ENCODE measurements around the gene STUM.

The STUM gene

GRCh38 chr1:226639631-226640061 lies 91.1 kb downstream of the STUM start:
- Histone ChIP-seq H3K27ac (no peak overlapping the region), H3K36me3 (ENCODE audit: insufficient read depth, low read length) (no peaks in the 10 kb centered on the region), H3K9me3 (ENCODE audit: low read depth, low read length) (no peaks in the 10 kb centered on the region), H3K9ac (ENCODE audit: insufficient read length) (no peak overlapping the region), H3K4me3 (no peak overlapping the region)
- TF ChIP-seq FOXP2 (optimal IDR thresholded peaks at IDR 0.05; ENCODE audit: control extremely low read depth, extremely low read length, insufficient read depth), result no peak
- no peak for DNase-seq (ENCODE audit: low read depth, low spot score)

GRCh38 chr1:226640321-226641136 lies 92.0 kb downstream of the STUM start:
- Histone ChIP-seq H3K36me3 (ENCODE audit: insufficient read depth, low read length) (no peaks in the 10 kb centered on the region), H3K9me3 (ENCODE audit: low read depth, low read length) (no peaks in the 10 kb centered on the region), H3K9ac (ENCODE audit: insufficient read length) (no peak overlapping the region), H3K27ac (no peak overlapping the region), H3K4me3 (no peak overlapping the region)
- DNase-seq (ENCODE audit: low read depth, low spot score), result no peak
- TF ChIP-seq EZH2 (IDR thresholded peaks at IDR 0.05) (no peak), FOXP2 (optimal IDR thresholded peaks at IDR 0.05; ENCODE audit: control extremely low read depth, extremely low read length, insufficient read depth) (no peak)

- no peak overlapping the region for H3K27ac ChIP-seq
- H3K36me3 ChIP-seq (ENCODE audit: insufficient read depth, low read length), result no peaks in the 10 kb centered on the region
Measured at GRCh38 chr1:226641671-226642231, 93.2 kb downstream of the STUM start.

GRCh38 chr1:226642421-226642820 lies 93.9 kb downstream of the STUM start:
- Histone ChIP-seq H3K9me3 (ENCODE audit: low read depth, low read length) (no peaks in the 10 kb centered on the region), H3K4me3 (no peak overlapping the region), H3K27ac (no peak overlapping the region), H3K9ac (ENCODE audit: insufficient read length) (no peak overlapping the region), H3K36me3 (ENCODE audit: insufficient read depth, low read length) (no peaks in the 10 kb centered on the region; the same call in 1 of the 2 replicates)
- TF ChIP-seq POLR2AphosphoS5 (IDR thresholded peaks at IDR 0.05; ENCODE audit: borderline replicate concordance, low read depth, low read length) (no peak), FOXP2 (optimal IDR thresholded peaks at IDR 0.05; ENCODE audit: control extremely low read depth, extremely low read length, insufficient read depth) (no peak), EZH2 (IDR thresholded peaks at IDR 0.05) (no peak)
- no peak for DNase-seq (ENCODE audit: low read depth, low spot score)

More at GRCh38 chr1:226641671-226642231, 93.2 kb downstream of the STUM start:
- Histone ChIP-seq H3K4me3 (no peak overlapping the region), H3K9ac (ENCODE audit: insufficient read length) (no peak overlapping the region), H3K9me3 (ENCODE audit: low read depth, low read length) (no peaks in the 10 kb centered on the region)
- DNase-seq (ENCODE audit: low read depth, low spot score), result no peak
- no peak for TF ChIP-seq EZH2 (IDR thresholded peaks at IDR 0.05)
- no peak for TF ChIP-seq FOXP2 (optimal IDR thresholded peaks at IDR 0.05; ENCODE audit: control extremely low read depth, extremely low read length, insufficient read depth)
- no peak for TF ChIP-seq POLR2AphosphoS5 (IDR thresholded peaks at IDR 0.05; ENCODE audit: borderline replicate concordance, low read depth, low read length)

- Histone ChIP-seq H3K4me3 (no peak overlapping the region), H3K27ac (no peak overlapping the region), H3K36me3 (ENCODE audit: insufficient read depth, low read length) (no peaks in the 10 kb centered on the region; the same call in 1 of the 2 replicates), H3K9me3 (ENCODE audit: low read depth, low read length) (no peaks in the 10 kb centered on the region), H3K9ac (ENCODE audit: insufficient read length) (no peak overlapping the region)
- DNase-seq (ENCODE audit: low read depth, low spot score), result no peak
- no peak for TF ChIP-seq FOXP2 (optimal IDR thresholded peaks at IDR 0.05; ENCODE audit: control extremely low read depth, extremely low read length, insufficient read depth)
- no peak for TF ChIP-seq POLR2AphosphoS5 (IDR thresholded peaks at IDR 0.05; ENCODE audit: borderline replicate concordance, low read depth, low read length)
- TF ChIP-seq EZH2 (IDR thresholded peaks at IDR 0.05), result no peak
Measured at GRCh38 chr1:226643177-226643576, 94.6 kb downstream of the STUM start.

GRCh38 chr1:226643611-226644540 lies 95.3 kb downstream of the STUM start:
- TF ChIP-seq POLR2AphosphoS5 (IDR thresholded peaks at IDR 0.05; ENCODE audit: borderline replicate concordance, low read depth, low read length), result no peak
- no peak for TF ChIP-seq FOXP2 (optimal IDR thresholded peaks at IDR 0.05; ENCODE audit: control extremely low read depth, extremely low read length, insufficient read depth)
- TF ChIP-seq EZH2 (IDR thresholded peaks at IDR 0.05), result no peak
- Histone ChIP-seq H3K9ac (ENCODE audit: insufficient read length) (no peak overlapping the region), H3K36me3 (ENCODE audit: insufficient read depth, low read length) (no peaks in the 10 kb centered on the region; the same call in 1 of the 2 replicates), H3K27ac (no peak overlapping the region), H3K4me3 (no peak overlapping the region), H3K9me3 (ENCODE audit: low read depth, low read length) (no peaks in the 10 kb centered on the region)
- no peak for DNase-seq (ENCODE audit: low read depth, low spot score)

GRCh38 chr1:226644541-226645176 lies 96.1 kb downstream of the STUM start:
- no peak overlapping the region for H3K27ac ChIP-seq
- no peaks in the 10 kb centered on the region for H3K9me3 ChIP-seq (ENCODE audit: low read depth, low read length)
- H3K4me3 ChIP-seq, result no peak overlapping the region
- no peak for TF ChIP-seq EZH2 (IDR thresholded peaks at IDR 0.05)
- no peak for TF ChIP-seq POLR2AphosphoS5 (IDR thresholded peaks at IDR 0.05; ENCODE audit: borderline replicate concordance, low read depth, low read length)
- TF ChIP-seq FOXP2 (optimal IDR thresholded peaks at IDR 0.05; ENCODE audit: control extremely low read depth, extremely low read length, insufficient read depth), result no peak
- no peak for DNase-seq (ENCODE audit: low read depth, low spot score)
- H3K9ac ChIP-seq (ENCODE audit: insufficient read length), result no peak overlapping the region
- H3K36me3 ChIP-seq (ENCODE audit: insufficient read depth, low read length), result no peaks in the 10 kb centered on the region; the same call in 1 of the 2 replicates
